ENCODE data around the gene FGF22. TPM values are rescaled to one million over a fixed set of nuclear protein-coding genes. Genes with fewer than 3 reads are reported as not detected.

The FGF22 gene
- total and polyA plus RNA-seq, 2 of the 13 experiments (the other 11 are each of a cell fraction or from before 2014, with no cell fraction given), result 0.24 TPM; not detected in 1

GRCh38 chr19:633068-633785 is 6.5 kb upstream of the FGF22 start, which contains the start of gene POLRMT (continued):
- no peak for TF ChIP-seq FOXO4 (CRISPR knock-in tag; conservative IDR thresholded peaks at IDR 0.05)
- TF ChIP-seq HOMEZ (CRISPR knock-in tag; IDR thresholded peaks at IDR 0.05; ENCODE audit: low read depth), result no peak
- TF ChIP-seq HNF4A (CRISPR knock-in tag; IDR thresholded peaks at IDR 0.05), result peak; percentile 58; the same call in 1 of the 2 replicates
- TF ChIP-seq CSRNP2 (CRISPR knock-in tag; conservative IDR thresholded peaks at IDR 0.05; ENCODE audit: low read depth), result no peak
- TF ChIP-seq SMARCC2 (IDR thresholded peaks at IDR 0.05), result no peak
- no peak for TF ChIP-seq ZNF605 (CRISPR knock-in tag; IDR thresholded peaks at IDR 0.05)
- TF ChIP-seq GTF2F1 (IDR thresholded peaks at IDR 0.05; ENCODE audit: low read length), result no peak
- TF ChIP-seq ZNF138 (CRISPR knock-in tag; IDR thresholded peaks at IDR 0.05; ENCODE audit: low read depth), result peak; percentile 80; the same call in 1 of the 2 replicates
- TF ChIP-seq ZNF552 (CRISPR knock-in tag; IDR thresholded peaks at IDR 0.05; ENCODE audit: borderline replicate concordance), result no peak
- TF ChIP-seq RFX5 (IDR thresholded peaks at IDR 0.05; ENCODE audit: low read depth, low read length), result peak; percentile 58; the same call in 1 of the 2 replicates
- peak in 1 of 2 experiments; percentile 81; a peak in 3 of 4 replicates for TF ChIP-seq NR2F1 (CRISPR knock-in tag; IDR thresholded peaks at IDR 0.05)
- no peak for TF ChIP-seq PHF5A (CRISPR knock-in tag; IDR thresholded peaks at IDR 0.05; ENCODE audit: low read depth, unreplicated experiment)
- TF ChIP-seq ZNF446 (CRISPR knock-in tag; IDR thresholded peaks at IDR 0.05), result 0 out of 2 replicates have a peak, but pooled peaks have one; percentile 20
- TF ChIP-seq ATRX (CRISPR knock-in tag; IDR thresholded peaks at IDR 0.05; ENCODE audit: borderline replicate concordance), result no peak
- 0 out of 2 replicates have a peak, but pooled peaks have one; percentile 11 for TF ChIP-seq BCL6 (CRISPR knock-in tag; IDR thresholded peaks at IDR 0.05)
- TF ChIP-seq HOXA3 (CRISPR knock-in tag; IDR thresholded peaks at IDR 0.05), result peak; percentile 89
- TF ChIP-seq HNRNPK (IDR thresholded peaks at IDR 0.05; ENCODE audit: low read depth, low read length, poor library complexity, severe bottlenecking), result no peak
- TF ChIP-seq BCLAF1 (IDR thresholded peaks at IDR 0.05), result no peak
- TF ChIP-seq ZNF451 (CRISPR knock-in tag; IDR thresholded peaks at IDR 0.05), result 0 out of 2 replicates have a peak, but pooled peaks have one; percentile 29
- no peak for TF ChIP-seq NPAS2 (CRISPR knock-in tag; IDR thresholded peaks at IDR 0.05; ENCODE audit: borderline replicate concordance)
- TF ChIP-seq SP4 (CRISPR knock-in tag; IDR thresholded peaks at IDR 0.05), result peak; percentile 69
- TF ChIP-seq RBFOX2 (IDR thresholded peaks at IDR 0.05; ENCODE audit: low read depth, low read length), result peak; percentile 90
- TF ChIP-seq ZNF432 (CRISPR knock-in tag; IDR thresholded peaks at IDR 0.05; ENCODE audit: borderline replicate concordance), result no peak
